ENCODE results near the gene PASK. TPM values are rescaled to one million over a fixed set of nuclear protein-coding genes. Genes with fewer than 3 reads are reported as not detected.

The PASK gene
- polyA plus RNA-seq, 1 donor (not counting 4 experiments of a cell fraction or from before 2014, with no cell fraction given): 4.3 TPM

DNA sequence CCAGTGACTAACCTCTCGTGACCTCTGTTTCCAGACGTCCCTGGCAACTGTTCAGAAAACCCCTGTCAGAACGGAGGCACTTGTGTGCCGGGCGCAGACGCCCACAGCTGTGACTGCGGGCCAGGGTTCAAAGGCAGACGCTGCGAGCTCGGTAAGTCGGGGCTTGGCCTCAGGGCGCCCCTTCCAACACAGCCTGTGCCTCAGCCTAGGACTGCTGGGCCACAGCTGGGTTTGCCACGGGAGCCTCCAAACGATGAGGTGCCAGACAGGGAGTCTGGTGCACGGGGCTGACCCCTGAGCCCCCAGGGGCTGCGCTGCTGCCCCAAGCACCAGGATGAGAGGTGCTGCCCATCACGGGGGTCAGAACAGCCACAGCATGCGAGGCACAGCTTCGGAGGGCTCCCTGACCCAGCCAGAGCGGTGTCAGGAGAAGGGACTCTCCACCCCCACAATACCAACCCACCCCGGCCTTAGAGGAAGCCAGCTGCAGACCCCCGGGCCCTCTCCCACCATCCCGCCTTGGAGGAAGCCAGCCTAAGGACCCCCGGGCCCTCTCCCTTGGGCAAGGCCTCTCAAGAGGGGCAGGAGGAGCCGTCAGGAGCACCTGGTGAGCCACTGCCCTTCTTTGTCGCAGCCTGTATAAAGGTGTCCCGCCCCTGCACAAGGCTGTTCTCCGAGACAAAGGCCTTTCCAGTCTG lies 67.5 kb downstream of the PASK start:
- H3K4me1 ChIP-seq (ENCODE audit: control insufficient read depth, extremely low read depth, insufficient read depth, low read length): no peaks in the 10 kb centered on the region
- H3K4me3 ChIP-seq (ENCODE audit: control insufficient read depth in 2 of 3, extremely low read depth in 1 of 3, insufficient read depth in 2 of 3, low read depth in 1 of 3, low read length in 3 of 3): no peak overlapping the region
- H3K9me3 ChIP-seq (ENCODE audit: control insufficient read depth, low read depth, low read length): no peaks in the 10 kb centered on the region
- no peaks in the 10 kb centered on the region for H3K79me2 ChIP-seq (ENCODE audit: control insufficient read depth, insufficient read depth, low read length)
- dilution Hi-C loops (cut with MboI; ENCODE audit: extremely low pct_ligation_motif_present, low sequenced_read_pairs): no loop called here
- no peak overlapping the region for H3K4me2 ChIP-seq (ENCODE audit: control insufficient read depth, extremely low read depth, insufficient read depth, low read depth, low read length)
- FAIRE-seq: no peak
- no peaks in the 10 kb centered on the region for H4K20me1 ChIP-seq (ENCODE audit: control insufficient read depth, extremely low read depth, insufficient read depth, low read length)
- TF ChIP-seq EZH2 (IDR thresholded peaks at IDR 0.05; ENCODE audit: low read length): no peak
- TF ChIP-seq, protein P1, sequence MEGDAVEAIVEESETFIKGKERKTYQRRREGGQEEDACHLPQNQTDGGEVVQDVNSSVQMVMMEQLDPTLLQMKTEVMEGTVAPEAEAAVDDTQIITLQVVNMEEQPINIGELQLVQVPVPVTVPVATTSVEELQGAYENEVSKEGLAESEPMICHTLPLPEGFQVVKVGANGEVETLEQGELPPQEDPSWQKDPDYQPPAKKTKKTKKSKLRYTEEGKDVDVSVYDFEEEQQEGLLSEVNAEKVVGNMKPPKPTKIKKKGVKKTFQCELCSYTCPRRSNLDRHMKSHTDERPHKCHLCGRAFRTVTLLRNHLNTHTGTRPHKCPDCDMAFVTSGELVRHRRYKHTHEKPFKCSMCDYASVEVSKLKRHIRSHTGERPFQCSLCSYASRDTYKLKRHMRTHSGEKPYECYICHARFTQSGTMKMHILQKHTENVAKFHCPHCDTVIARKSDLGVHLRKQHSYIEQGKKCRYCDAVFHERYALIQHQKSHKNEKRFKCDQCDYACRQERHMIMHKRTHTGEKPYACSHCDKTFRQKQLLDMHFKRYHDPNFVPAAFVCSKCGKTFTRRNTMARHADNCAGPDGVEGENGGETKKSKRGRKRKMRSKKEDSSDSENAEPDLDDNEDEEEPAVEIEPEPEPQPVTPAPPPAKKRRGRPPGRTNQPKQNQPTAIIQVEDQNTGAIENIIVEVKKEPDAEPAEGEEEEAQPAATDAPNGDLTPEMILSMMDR (optimal IDR thresholded peaks at IDR 0.05 in 1 of 3, IDR thresholded peaks at IDR 0.05 in 1 of 3, conservative IDR thresholded peaks at IDR 0.05 in 1 of 3; ENCODE audit: extremely low read depth in 1 of 3, insufficient read depth in 2 of 3, low read length in 3 of 3): no peak
- H2AFZ ChIP-seq (ENCODE audit: control insufficient read depth, low read length): no peak overlapping the region
- no peak overlapping the region for H3K27ac ChIP-seq (ENCODE audit: control insufficient read depth, insufficient read depth, low read length)
- peaks cover 4 to 7% of the 10 kb centered on the region in 2 experiments for H3K36me3 ChIP-seq (ENCODE audit: control insufficient read depth in 2 of 2, extremely low read depth in 1 of 2, insufficient read depth in 2 of 2, low read length in 2 of 2)
- DNase-seq (ENCODE audit: low read depth, low spot score): no peak
- no peaks in the 10 kb centered on the region for H3K27me3 ChIP-seq (ENCODE audit: control insufficient read depth, extremely low read depth, insufficient read depth, low read length)
- no peak overlapping the region for H3K9ac ChIP-seq (ENCODE audit: control insufficient read depth, extremely low read depth, insufficient read depth, low read length)
- H3K9me1 ChIP-seq (ENCODE audit: control insufficient read depth, extremely low read depth, insufficient read depth, low read length): no peaks in the 10 kb centered on the region

DNA sequence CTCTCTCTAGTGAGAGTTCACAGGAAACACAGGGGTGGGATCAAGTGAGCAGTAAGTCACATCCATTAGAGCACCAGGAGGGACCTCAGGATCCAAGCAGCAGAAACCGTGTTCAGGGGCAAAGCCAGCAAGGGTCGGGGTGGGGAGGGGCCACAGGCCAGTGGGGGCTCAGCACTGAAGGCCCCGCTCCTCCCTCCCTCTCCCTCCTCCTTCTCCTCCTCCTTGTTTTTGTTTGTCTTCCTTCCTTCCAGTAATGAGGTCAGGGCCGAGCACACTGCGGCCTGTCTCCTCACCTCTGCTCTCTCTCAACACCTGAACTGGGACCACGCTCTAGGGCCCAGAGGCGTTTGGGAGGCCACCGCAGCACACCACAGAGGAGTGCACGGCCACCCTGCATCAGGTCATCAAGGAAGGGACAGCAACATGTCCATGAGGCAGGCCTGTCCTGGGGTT lies 68.1 kb downstream of the PASK start:
- peaks cover 1 to 3% of the 10 kb centered on the region in 2 experiments for H3K36me3 ChIP-seq (ENCODE audit: control insufficient read depth in 2 of 2, extremely low read depth in 1 of 2, insufficient read depth in 2 of 2, low read length in 2 of 2)
- no peaks in the 10 kb centered on the region for H3K27me3 ChIP-seq (ENCODE audit: control insufficient read depth, extremely low read depth, insufficient read depth, low read length)
- FAIRE-seq: no peak
- H4K20me1 ChIP-seq (ENCODE audit: control insufficient read depth, extremely low read depth, insufficient read depth, low read length): no peaks in the 10 kb centered on the region
- H3K9me3 ChIP-seq (ENCODE audit: control insufficient read depth, low read depth, low read length): no peaks in the 10 kb centered on the region
- H3K9me1 ChIP-seq (ENCODE audit: control insufficient read depth, extremely low read depth, insufficient read depth, low read length): no peaks in the 10 kb centered on the region
- no peaks in the 10 kb centered on the region for H3K79me2 ChIP-seq (ENCODE audit: control insufficient read depth, insufficient read depth, low read length)
- no peak overlapping the region for H2AFZ ChIP-seq (ENCODE audit: control insufficient read depth, low read length)
- dilution Hi-C loops (cut with MboI; ENCODE audit: extremely low pct_ligation_motif_present, low sequenced_read_pairs): no loop called here
- DNase-seq (ENCODE audit: low read depth, low spot score): no peak
- H3K4me2 ChIP-seq (ENCODE audit: control insufficient read depth, extremely low read depth, insufficient read depth, low read depth, low read length): no peak overlapping the region
- no peak overlapping the region for H3K4me3 ChIP-seq (ENCODE audit: control insufficient read depth in 2 of 3, extremely low read depth in 1 of 3, insufficient read depth in 2 of 3, low read depth in 1 of 3, low read length in 3 of 3)
- no peak overlapping the region for H3K9ac ChIP-seq (ENCODE audit: control insufficient read depth, extremely low read depth, insufficient read depth, low read length)
- H3K4me1 ChIP-seq (ENCODE audit: control insufficient read depth, extremely low read depth, insufficient read depth, low read length): no peaks in the 10 kb centered on the region
- no peak overlapping the region for H3K27ac ChIP-seq (ENCODE audit: control insufficient read depth, insufficient read depth, low read length)
- TF ChIP-seq, protein P1 (optimal IDR thresholded peaks at IDR 0.05 in 1 of 3, IDR thresholded peaks at IDR 0.05 in 1 of 3, conservative IDR thresholded peaks at IDR 0.05 in 1 of 3; ENCODE audit: extremely low read depth in 1 of 3, insufficient read depth in 2 of 3, low read length in 3 of 3): no peak
- no peak for TF ChIP-seq EZH2 (IDR thresholded peaks at IDR 0.05; ENCODE audit: low read length)
